ENCODE measurements around the gene TTLL11.

Gene TTLL11

DNA sequence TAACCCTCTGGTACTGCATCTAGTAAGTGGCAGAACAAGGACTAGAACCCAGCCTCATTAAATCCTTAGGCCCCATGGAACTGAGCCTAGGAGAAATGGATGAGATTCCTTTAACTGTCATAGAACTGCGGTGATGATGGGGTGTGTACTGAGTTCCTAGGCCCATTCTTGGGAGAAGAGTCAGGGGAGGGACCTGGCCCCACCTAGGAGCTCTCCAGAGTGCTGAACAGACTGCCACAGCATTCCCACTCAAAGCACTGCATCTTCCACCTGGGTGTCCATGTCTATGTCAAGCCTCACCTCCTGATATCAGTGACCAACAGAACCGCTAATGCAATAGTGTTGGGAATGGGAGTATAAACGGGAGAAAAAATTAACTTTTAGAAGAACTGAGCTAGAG is 36.6 kb downstream of the TTLL11 start:
- no peak for DNase-seq
- Histone ChIP-seq H3K27ac (no peak overlapping the region), H3K36me3 (replicated peaks) (no peaks in the 10 kb centered on the region), H3K27me3 (replicated peaks) (no peaks in the 10 kb centered on the region), H3K4me3 (ENCODE audit: low read depth, low read length) (no peak overlapping the region)
- TF ChIP-seq, protein P1, sequence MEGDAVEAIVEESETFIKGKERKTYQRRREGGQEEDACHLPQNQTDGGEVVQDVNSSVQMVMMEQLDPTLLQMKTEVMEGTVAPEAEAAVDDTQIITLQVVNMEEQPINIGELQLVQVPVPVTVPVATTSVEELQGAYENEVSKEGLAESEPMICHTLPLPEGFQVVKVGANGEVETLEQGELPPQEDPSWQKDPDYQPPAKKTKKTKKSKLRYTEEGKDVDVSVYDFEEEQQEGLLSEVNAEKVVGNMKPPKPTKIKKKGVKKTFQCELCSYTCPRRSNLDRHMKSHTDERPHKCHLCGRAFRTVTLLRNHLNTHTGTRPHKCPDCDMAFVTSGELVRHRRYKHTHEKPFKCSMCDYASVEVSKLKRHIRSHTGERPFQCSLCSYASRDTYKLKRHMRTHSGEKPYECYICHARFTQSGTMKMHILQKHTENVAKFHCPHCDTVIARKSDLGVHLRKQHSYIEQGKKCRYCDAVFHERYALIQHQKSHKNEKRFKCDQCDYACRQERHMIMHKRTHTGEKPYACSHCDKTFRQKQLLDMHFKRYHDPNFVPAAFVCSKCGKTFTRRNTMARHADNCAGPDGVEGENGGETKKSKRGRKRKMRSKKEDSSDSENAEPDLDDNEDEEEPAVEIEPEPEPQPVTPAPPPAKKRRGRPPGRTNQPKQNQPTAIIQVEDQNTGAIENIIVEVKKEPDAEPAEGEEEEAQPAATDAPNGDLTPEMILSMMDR (IDR thresholded peaks at IDR 0.05; ENCODE audit: low read depth, low read length, missing control alignments): no peak
- in situ Hi-C loops (cut with HindIII; ENCODE audit: low pct_ligation_motif_present, low sequenced_read_pairs): no loop called here

DNA sequence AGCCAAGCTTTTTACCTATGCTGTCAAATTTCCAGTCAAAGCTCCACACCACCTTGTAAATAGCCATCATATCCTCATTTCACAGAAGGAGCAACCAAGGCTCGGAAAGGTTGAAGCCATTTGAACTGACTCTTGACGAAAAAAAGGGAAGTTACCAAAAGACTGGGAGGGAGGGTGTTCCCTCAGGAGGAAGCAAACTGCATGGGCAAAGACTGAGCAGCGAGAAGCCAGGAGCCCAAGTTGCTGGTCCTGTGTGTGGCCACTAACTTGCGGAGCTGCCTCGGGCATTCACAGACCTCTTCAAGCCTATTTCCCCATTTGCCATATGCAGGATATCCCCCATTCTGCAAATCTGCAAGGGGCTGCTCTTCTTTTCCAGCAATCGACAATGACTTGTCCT is 37.4 kb downstream of the TTLL11 start:
- in situ Hi-C loops (cut with HindIII; ENCODE audit: low pct_ligation_motif_present, low sequenced_read_pairs): no loop called here
- no peak for DNase-seq
- Histone ChIP-seq H3K36me3 (replicated peaks) (no peaks in the 10 kb centered on the region), H3K4me3 (ENCODE audit: low read depth, low read length) (no peak overlapping the region), H3K27ac (no peak overlapping the region), H3K27me3 (replicated peaks) (no peaks in the 10 kb centered on the region)
- TF ChIP-seq, protein P1 (IDR thresholded peaks at IDR 0.05; ENCODE audit: low read depth, low read length, missing control alignments): no peak

DNA sequence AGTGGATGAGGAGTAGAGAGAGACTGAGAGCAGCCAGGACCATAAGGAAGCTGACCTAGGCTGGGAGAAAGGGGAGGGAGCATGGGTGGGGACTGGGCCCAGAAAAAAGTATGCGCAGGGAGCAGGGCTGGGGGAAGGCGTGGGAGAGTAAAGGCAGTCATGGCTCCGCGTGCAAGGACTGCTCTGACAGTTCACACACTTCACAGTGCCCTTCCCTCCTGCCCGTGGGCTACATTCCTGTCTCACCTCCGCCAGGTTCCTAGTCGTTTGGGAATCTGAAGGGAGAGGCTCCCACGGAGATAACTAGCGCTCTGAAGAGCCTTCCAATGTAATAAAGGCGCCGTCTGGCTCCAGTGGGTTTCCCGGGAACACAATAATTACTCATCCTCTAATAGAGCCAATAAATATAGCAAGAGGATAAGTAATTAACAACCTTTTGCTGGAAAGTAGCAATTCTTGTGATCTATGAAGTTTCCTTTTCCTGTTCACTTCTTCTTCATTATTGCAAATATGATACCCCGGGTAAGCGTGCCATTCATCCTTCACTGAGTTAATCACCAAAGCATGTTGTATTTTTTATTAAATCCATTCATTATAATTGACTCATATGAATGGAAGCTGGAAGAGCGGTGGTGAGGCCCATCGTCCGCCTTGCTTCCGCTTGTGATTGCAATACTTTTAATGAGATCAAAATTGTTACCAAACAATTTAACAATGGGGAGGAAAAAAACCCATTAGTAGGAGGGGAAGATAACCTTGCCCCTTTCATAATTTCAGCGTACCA is 39.3 kb downstream of the TTLL11 start:
- Histone ChIP-seq H3K27ac (no peak overlapping the region), H3K36me3 (replicated peaks) (no peaks in the 10 kb centered on the region), H3K27me3 (replicated peaks) (no peaks in the 10 kb centered on the region), H3K4me3 (ENCODE audit: low read depth, low read length) (no peak overlapping the region)
- in situ Hi-C loops (cut with HindIII; ENCODE audit: low pct_ligation_motif_present, low sequenced_read_pairs): no loop called here
- DNase-seq: no peak
- TF ChIP-seq, protein P1 (IDR thresholded peaks at IDR 0.05; ENCODE audit: low read depth, low read length, missing control alignments): no peak

DNA sequence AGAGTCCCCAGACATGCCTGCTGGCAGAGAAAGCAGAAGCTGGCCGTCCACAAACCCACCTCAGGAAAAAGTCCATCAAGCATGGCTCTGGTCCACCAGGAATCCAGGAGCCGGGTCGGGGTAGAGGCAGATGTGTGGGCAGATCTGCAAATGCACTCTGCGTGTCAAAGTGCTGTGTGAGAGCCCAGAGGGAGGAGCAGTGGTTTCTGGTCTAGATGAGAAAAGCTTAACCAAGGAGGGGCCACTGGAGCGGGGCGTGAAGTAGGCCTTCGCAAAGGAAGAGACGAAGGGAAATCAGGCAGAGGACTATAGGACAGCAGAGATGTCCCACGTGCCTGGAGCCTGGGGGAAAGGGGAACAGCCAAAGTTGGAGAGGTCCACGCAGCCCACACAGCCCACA is 40.0 kb downstream of the TTLL11 start:
- H3K4me3 ChIP-seq (ENCODE audit: low read depth, low read length): no peak overlapping the region
- no peaks in the 10 kb centered on the region for H3K36me3 ChIP-seq (replicated peaks)
- TF ChIP-seq, protein P1 (IDR thresholded peaks at IDR 0.05; ENCODE audit: low read depth, low read length, missing control alignments): no peak
- in situ Hi-C loops (cut with HindIII; ENCODE audit: low pct_ligation_motif_present, low sequenced_read_pairs): no loop called here
- DNase-seq: no peak
- H3K27me3 ChIP-seq (replicated peaks): no peaks in the 10 kb centered on the region
- H3K27ac ChIP-seq: no peak overlapping the region

DNA sequence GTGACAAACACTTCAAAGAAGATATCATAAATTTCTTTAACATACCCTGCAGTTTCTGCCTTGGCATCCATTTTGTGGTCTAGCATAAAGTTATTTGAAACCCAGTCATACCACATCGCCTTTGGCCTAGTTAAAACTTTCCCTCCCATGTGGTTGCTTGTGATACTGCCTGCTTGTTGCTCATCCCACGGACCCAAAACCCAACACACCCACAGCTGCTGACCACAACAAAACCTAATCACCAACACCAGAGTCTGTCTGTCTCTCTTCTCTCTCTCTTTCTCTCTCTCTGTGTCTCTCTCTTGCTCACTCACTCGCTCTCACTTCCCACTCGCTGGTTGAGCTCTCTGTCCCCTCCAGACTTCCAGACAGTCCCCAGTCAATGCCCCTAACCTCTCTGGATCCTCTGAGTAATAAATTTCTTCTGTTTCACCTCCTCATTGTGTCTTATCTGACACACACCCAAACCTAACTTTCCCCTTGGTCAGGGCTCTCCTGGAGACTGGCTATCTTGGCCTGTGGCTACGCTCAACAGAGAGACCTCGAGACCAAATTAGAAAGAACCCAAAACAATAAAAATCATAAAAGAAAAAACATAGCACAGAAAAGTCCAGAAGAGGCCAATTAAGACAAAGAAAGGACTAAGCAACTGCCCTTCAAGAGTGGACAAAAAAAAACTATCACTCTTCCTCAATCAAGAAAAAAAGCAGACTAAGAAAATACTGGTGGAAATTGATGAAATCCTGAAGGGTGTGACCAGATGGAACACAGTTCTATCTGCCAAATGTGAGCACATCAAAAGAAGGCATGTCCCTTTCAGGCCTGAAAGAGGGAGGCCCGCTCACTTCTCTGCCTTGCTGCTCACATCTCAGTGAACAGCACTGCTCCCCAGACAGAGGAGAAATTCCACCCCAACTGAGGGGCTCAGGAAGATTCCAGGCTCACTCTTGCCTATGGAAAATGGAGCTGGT is 41.5 kb downstream of the TTLL11 start:
- Histone ChIP-seq H3K27me3 (replicated peaks) (no peaks in the 10 kb centered on the region), H3K27ac (no peak overlapping the region), H3K36me3 (replicated peaks) (no peaks in the 10 kb centered on the region), H3K4me3 (ENCODE audit: low read depth, low read length) (no peak overlapping the region)
- TF ChIP-seq, protein P1 (IDR thresholded peaks at IDR 0.05; ENCODE audit: low read depth, low read length, missing control alignments): peak; percentile 5
- in situ Hi-C loops (cut with HindIII; ENCODE audit: low pct_ligation_motif_present, low sequenced_read_pairs): no loop called here
- DNase-seq: peak; percentile 38
